Thyroid gland (tissue), 4 donors: Measurements from ENCODE around the gene ITGAE. TPM values are rescaled to one million over a fixed set of nuclear protein-coding genes. Genes with fewer than 3 reads are reported as not detected.

Source experiments
- DNase-seq, 2 donors: peaks; one replicate each; pipeline ENCODE4 v3.0.0-alpha.2; 2019
- H3K27ac ChIP-seq, 3 donors: fragments of 200-600 bp; sonication (generic); 1 replicate in 2 of 3; 2 replicates in 1 of 3; pipeline ENCODE4 v1.5.1; 2016 to 2019; ENCODE audit warnings: mild to moderate bottlenecking in 1 of 3, moderate library complexity in 1 of 3
- H3K27me3 ChIP-seq: fragments of 200-600 bp; sonication (generic); one replicate; pipeline ENCODE4 v1.5.1; 2019
- H3K36me3 ChIP-seq, 2 donors: fragments of 200-600 bp; sonication (generic); one replicate each; pipeline ENCODE4 v1.5.1; 2016 to 2019
- H3K4me1 ChIP-seq, 2 donors: fragments of 200-600 bp; sonication (generic); one replicate each; pipeline ENCODE4 v1.5.1; 2017 to 2019
- H3K4me3 ChIP-seq, 3 donors: fragments of 200-600 bp; sonication (generic); replicated peaks in 1 of 3; 1 replicate in 2 of 3; 2 replicates in 1 of 3; pipeline ENCODE4 v1.5.1; 2016; ENCODE audit warnings: mild to moderate bottlenecking in 1 of 3
- H3K9me3 ChIP-seq: fragments of 200-600 bp; sonication (generic); one replicate; pipeline ENCODE4 v1.5.1; 2017
- POLR2A ChIP-seq, 2 donors: fragments of 450-650 bp; IDR thresholded peaks; one replicate each; pipeline ENCODE4 v1.6.1; 2017; ENCODE audit warnings: antibody characterized with exemption in 2 of 2, mild to moderate bottlenecking in 2 of 2, moderate library complexity in 1 of 2
- WGBS, 2 donors: methylation state at CpG; one replicate each; pipeline ENCODE4 v1.1.5; 2017; 5-methylcytosine and 5-hydroxymethylcytosine counted together
- intact Hi-C: fragments of 100-400 bp; cut with DNase I; formaldehyde crosslinking; loops from one replicate; pipeline ENCODE4 v1.15.1; 2023
- total RNA-seq, 4 donors: library from RNA; depleted of rRNA; stranded (reverse); fragments of >200 nt; gene quantifications; one replicate each; pipeline ENCODE4 v1.2.3, GENCODE V29; 2016
- TF ChIP-seq, protein P1 (sequence below), 6 experiments: fragments of 200-600 bp in 3 of 6; fragments of 450-650 bp in 3 of 6; sonication (generic) in 3 of 6; IDR thresholded peaks; one replicate each; pipeline ENCODE4 v1.5.1; 2016 to 2019; ENCODE audit warnings: antibody characterized with exemption in 6 of 6, mild to moderate bottlenecking in 2 of 6, inconsistent platforms in 1 of 6, moderate library complexity in 1 of 6

ITGAE gene
- total RNA-seq, 4 donors from 2014 or later = 5.5 to 31.9 (median 19.4) TPM

- Histone ChIP-seq H3K27me3 (no peaks in the 10 kb centered on the region), H3K4me1 (peaks cover 5 to 15% of the 10 kb centered on the region in 2 donors), H3K9me3 (no peaks in the 10 kb centered on the region), H3K36me3 (peaks cover 0 to 8% of the 10 kb centered on the region in 2 donors), H3K27ac (peak overlapping the region; percentile 46 to 58 (median 55)), H3K4me3 (no peak overlapping the region)
- intact Hi-C loops = no loop called here
- 26 to 36% methylated on average over 6 of the region's 6 CpGs for WGBS, 2 donors
- TF ChIP-seq POLR2A (IDR thresholded peaks at IDR 0.05) = no peak
- TF ChIP-seq, protein P1, sequence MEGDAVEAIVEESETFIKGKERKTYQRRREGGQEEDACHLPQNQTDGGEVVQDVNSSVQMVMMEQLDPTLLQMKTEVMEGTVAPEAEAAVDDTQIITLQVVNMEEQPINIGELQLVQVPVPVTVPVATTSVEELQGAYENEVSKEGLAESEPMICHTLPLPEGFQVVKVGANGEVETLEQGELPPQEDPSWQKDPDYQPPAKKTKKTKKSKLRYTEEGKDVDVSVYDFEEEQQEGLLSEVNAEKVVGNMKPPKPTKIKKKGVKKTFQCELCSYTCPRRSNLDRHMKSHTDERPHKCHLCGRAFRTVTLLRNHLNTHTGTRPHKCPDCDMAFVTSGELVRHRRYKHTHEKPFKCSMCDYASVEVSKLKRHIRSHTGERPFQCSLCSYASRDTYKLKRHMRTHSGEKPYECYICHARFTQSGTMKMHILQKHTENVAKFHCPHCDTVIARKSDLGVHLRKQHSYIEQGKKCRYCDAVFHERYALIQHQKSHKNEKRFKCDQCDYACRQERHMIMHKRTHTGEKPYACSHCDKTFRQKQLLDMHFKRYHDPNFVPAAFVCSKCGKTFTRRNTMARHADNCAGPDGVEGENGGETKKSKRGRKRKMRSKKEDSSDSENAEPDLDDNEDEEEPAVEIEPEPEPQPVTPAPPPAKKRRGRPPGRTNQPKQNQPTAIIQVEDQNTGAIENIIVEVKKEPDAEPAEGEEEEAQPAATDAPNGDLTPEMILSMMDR (IDR thresholded peaks at IDR 0.05) = no peak
- DNase-seq = peak; percentile 72 to 81
Measured at GRCh38 chr17:3804503-3804931, 3.5 kb upstream of the ITGAE start.

DNA sequence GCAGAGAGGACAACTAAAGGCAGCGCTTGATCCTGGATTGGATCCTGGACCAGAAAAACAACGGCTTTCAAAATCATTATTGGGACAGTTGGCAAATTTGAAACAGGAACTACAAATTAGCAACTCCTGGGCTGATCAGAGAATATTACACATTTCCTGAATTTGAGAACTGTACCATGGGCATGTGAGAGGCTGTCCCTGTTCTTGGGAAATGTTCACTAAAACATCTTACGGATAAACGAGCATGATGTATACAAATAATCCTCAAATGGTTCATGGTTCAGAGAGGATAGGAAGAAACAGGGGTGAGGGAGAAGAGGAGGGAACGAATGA lies 2.3 kb upstream of the ITGAE start:
- peaks cover 0 to 8% of the 10 kb centered on the region in 2 donors for H3K36me3 ChIP-seq
- 79 to 84% methylated on average over 5 of the region's 5 CpGs for WGBS, 2 donors
- H3K27me3 ChIP-seq = no peaks in the 10 kb centered on the region
- peaks cover 5 to 15% of the 10 kb centered on the region in 2 donors for H3K4me1 ChIP-seq
- no peak overlapping the region for H3K4me3 ChIP-seq
- no peaks in the 10 kb centered on the region for H3K9me3 ChIP-seq
- intact Hi-C loops = no loop called here
- no peak for TF ChIP-seq POLR2A (IDR thresholded peaks at IDR 0.05)
- TF ChIP-seq, protein P1 (IDR thresholded peaks at IDR 0.05) = no peak
- peak overlapping the region in 2 of 3 donors; percentile 54 to 55 for H3K27ac ChIP-seq
- DNase-seq = no peak

- WGBS, 2 donors = 63 to 73% methylated on average over 16 to 19 of the region's 19 CpGs
- intact Hi-C loops = no loop called here
- DNase-seq = peak in 1 of 2 donors; percentile 27
Measured at GRCh38 chr17:3802461-3803307, 1.7 kb upstream of the ITGAE start.

GRCh38 chr17:3801792-3802191 lies 804 bp upstream of the ITGAE start:
- no peaks in the 10 kb centered on the region for H3K36me3 ChIP-seq
- H3K27me3 ChIP-seq = no peaks in the 10 kb centered on the region
- H3K4me3 ChIP-seq = no peak overlapping the region
- 90 to 94% methylated on average over 10 of the region's 10 CpGs for WGBS, 2 donors
- TF ChIP-seq POLR2A (IDR thresholded peaks at IDR 0.05) = no peak
- TF ChIP-seq, protein P1 (IDR thresholded peaks at IDR 0.05) = no peak
- no peak for DNase-seq
- no peak overlapping the region for H3K27ac ChIP-seq
- no peaks in the 10 kb centered on the region for H3K9me3 ChIP-seq
- intact Hi-C loops = no loop called here
- peaks cover 5 to 15% of the 10 kb centered on the region in 2 donors for H3K4me1 ChIP-seq

More at GRCh38 chr17:3802461-3803307, 1.7 kb upstream of the ITGAE start:
- Histone ChIP-seq H3K27ac (peak overlapping the region; percentile 46 to 55 (median 54)), H3K9me3 (no peaks in the 10 kb centered on the region), H3K36me3 (peaks cover 0 to 8% of the 10 kb centered on the region in 2 donors), H3K4me3 (no peak overlapping the region), H3K4me1 (peaks cover 5 to 15% of the 10 kb centered on the region in 2 donors), H3K27me3 (no peaks in the 10 kb centered on the region)
- no peak for TF ChIP-seq POLR2A (IDR thresholded peaks at IDR 0.05)
- TF ChIP-seq, protein P1 (IDR thresholded peaks at IDR 0.05) = no peak

GRCh38 chr17:3801347-3801746 lies 359 bp upstream of the ITGAE start:
- no peaks in the 10 kb centered on the region for H3K36me3 ChIP-seq
- H3K4me3 ChIP-seq = no peak overlapping the region
- H3K4me1 ChIP-seq = peaks cover 5 to 15% of the 10 kb centered on the region in 2 donors
- no peaks in the 10 kb centered on the region for H3K9me3 ChIP-seq
- TF ChIP-seq, protein P1 (IDR thresholded peaks at IDR 0.05) = no peak
- TF ChIP-seq POLR2A (IDR thresholded peaks at IDR 0.05) = no peak
- 88 to 89% methylated on average over 5 to 6 of the region's 7 CpGs for WGBS, 2 donors
- no peak for DNase-seq
- H3K27ac ChIP-seq = no peak overlapping the region
- H3K27me3 ChIP-seq = no peaks in the 10 kb centered on the region
- intact Hi-C loops = no loop called here
